Ectodermal cell (in vitro differentiated cells): ENCODE measurements around the gene ZNF444.
"Not testable (repeated sequence)": the region's sequence is repeated elsewhere in the genome, so short reads cannot be mapped to it uniquely, and the experiment has no call there.

ENCODE experiments used
- H3K27ac ChIP-seq: 2 replicates; pipeline ENCODE4 v1.7.0; 2013; ENCODE audit warnings: mild to moderate bottlenecking, low read depth, low read length; ENCODE audit not compliant: insufficient read depth, poor library complexity, severe bottlenecking
- H3K27me3 ChIP-seq: 2 replicates; pipeline ENCODE4 v1.7.0; 2013; ENCODE audit warnings: mild to moderate bottlenecking, low read length; ENCODE audit not compliant: insufficient read depth, control insufficient read depth, poor library complexity, severe bottlenecking
- H3K36me3 ChIP-seq: one replicate; pipeline ENCODE4 v1.7.0; 2013; ENCODE audit warnings: low read length; ENCODE audit not compliant: control insufficient read depth, insufficient read depth
- H3K4me1 ChIP-seq: one replicate; pipeline ENCODE4 v1.7.0; 2013; ENCODE audit warnings: low read length; ENCODE audit not compliant: control insufficient read depth, insufficient read depth
- H3K4me3 ChIP-seq: 2 replicates; pipeline ENCODE4 v1.7.0; 2013; ENCODE audit warnings: low read depth, low read length, control low read depth; ENCODE audit not compliant: insufficient read depth
- H3K9me3 ChIP-seq: 2 replicates; pipeline ENCODE4 v1.7.0; 2013; ENCODE audit warnings: mild to moderate bottlenecking, low read length, moderate library complexity; ENCODE audit not compliant: control insufficient read depth
- WGBS, 2 experiments: methylation state at CpG; one replicate each; pipeline ENCODE4 v1.1.7; 2013; ENCODE audit warnings: missing lambda C conversion rate in 2 of 2; 5-methylcytosine and 5-hydroxymethylcytosine counted together

The ZNF444 gene

GRCh38 chr19:56201973-56202372, 60.9 kb downstream of the ZNF444 start, which contains the start of gene ZSCAN5C:
ZSCAN5C (plus strand) TSS chr19:56202273; CDS start chr19:56205914, 3,641 bp downstream.
- no peaks in the 10 kb centered on the region for H3K9me3 ChIP-seq
- whole genome bisulfite sequencing, 2 experiments, result 82 to 87% methylated on average over 3 of the region's 3 CpGs
- H3K36me3 ChIP-seq, result no peaks in the 10 kb centered on the region
- H3K27me3 ChIP-seq, result no peaks in the 10 kb centered on the region
- H3K4me3 ChIP-seq, result no peak within 1 kb of the TSS
- H3K27ac ChIP-seq, result no peak within 1 kb of the TSS
- no peaks in the 10 kb centered on the region for H3K4me1 ChIP-seq

- not testable (repeated sequence) for H3K4me1 ChIP-seq, H3K27ac ChIP-seq, H3K36me3 ChIP-seq, H3K9me3 ChIP-seq, H3K4me3 ChIP-seq, H3K27me3 ChIP-seq
- 90 to 91% methylated on average over 3 to 4 of the region's 5 CpGs for WGBS, 2 experiments
Observed at GRCh38 chr19:56207581-56207980, 66.5 kb downstream of the ZNF444 start.

- no peaks in the 10 kb centered on the region for H3K27me3 ChIP-seq
- H3K9me3 ChIP-seq, result no peaks in the 10 kb centered on the region
- no peaks in the 10 kb centered on the region for H3K36me3 ChIP-seq
- no peak overlapping the region for H3K4me3 ChIP-seq
- no peaks in the 10 kb centered on the region for H3K4me1 ChIP-seq
- 91 to 95% methylated on average over 12 of the region's 12 CpGs for WGBS, 2 experiments
- no peak overlapping the region for H3K27ac ChIP-seq
Observed at GRCh38 chr19:56209091-56209490, 68.0 kb downstream of the ZNF444 start.

- H3K4me3 ChIP-seq, H3K27me3 ChIP-seq, H3K36me3 ChIP-seq, H3K9me3 ChIP-seq, H3K27ac ChIP-seq, H3K4me1 ChIP-seq: not testable (repeated sequence)
- 90 to 92% methylated on average over 8 to 9 of the region's 9 CpGs for WGBS, 2 experiments
Observed at GRCh38 chr19:56210036-56210435, 68.9 kb downstream of the ZNF444 start.
